Endothelial cell of umbilical vein (primary cell): Measurements from ENCODE around the gene IGSF3. TPM values are rescaled to one million over a fixed set of nuclear protein-coding genes. Genes with fewer than 3 reads are reported as not detected.
"Not testable (repeated sequence)": the region's sequence is repeated elsewhere in the genome, so short reads cannot be mapped to it uniquely, and the experiment has no call there.

Experiments used
- BruUV-seq: library from RNA; stranded (reverse); fragments of 400-500 nt; replicated peaks from 2 replicates; lab custom pipeline; 2021; lab: Mats Ljungman, UMichigan
- CTCF ChIA-PET: fragments of 300-600, 350-600 bp; sonication (Branson Sonifier 250); formaldehyde crosslinking; loops from one replicate; lab custom pipeline; 2021; ENCODE audit warnings: antibody characterized with exemption, inconsistent platforms; lab: Charles Lee
- POLR2A ChIA-PET: fragments of 300-600, 350-600 bp; sonication (Branson Sonifier 250); formaldehyde crosslinking; loops from one replicate; lab custom pipeline; 2021; ENCODE audit warnings: antibody characterized with exemption, inconsistent platforms; lab: Charles Lee
- DNase-seq: peaks from one replicate; pipeline ENCODE4 v3.0.0-alpha.2; 2011; ENCODE audit warnings: low read depth, low spot score
- FAIRE-seq: peaks from 2 replicates; lab custom pipeline; 2011; peaks lifted over from hg19 to GRCh38; lab: Jason Lieb, UNC
- H2AFZ ChIP-seq: 2 replicates; pipeline ENCODE4 v1.6.0; 2012; ENCODE audit warnings: low read depth, low read length, control low read depth, inconsistent platforms
- H3K27ac ChIP-seq: 2 replicates; pipeline ENCODE4 v1.5.1; 2011; ENCODE audit warnings: low read depth, mild to moderate bottlenecking, control low read depth, low read length, moderate library complexity; ENCODE audit not compliant: insufficient read depth
- H3K27me3 ChIP-seq, 2 experiments: 2 replicates each; pipeline versions ENCODE4 v1.6.0 to v1.6.1; 2011; ENCODE audit warnings: low read length in 2 of 2, mixed read lengths in 1 of 2; ENCODE audit not compliant: control insufficient read depth in 2 of 2, insufficient read depth in 2 of 2
- H3K36me3 ChIP-seq, 2 experiments: 2 replicates in 1 of 2; 3 replicates in 1 of 2; pipeline ENCODE4 v1.5.1; 2011; ENCODE audit warnings: low read length in 2 of 2, mild to moderate bottlenecking in 1 of 2, moderate library complexity in 1 of 2; ENCODE audit not compliant: control insufficient read depth in 2 of 2, insufficient read depth in 2 of 2; ENCODE audit errors: extremely low read depth in 1 of 2
- H3K4me1 ChIP-seq: 3 replicates; pipeline ENCODE4 v1.5.1; 2011; ENCODE audit warnings: mild to moderate bottlenecking, low read length; ENCODE audit not compliant: control insufficient read depth, insufficient read depth; ENCODE audit errors: extremely low read depth
- H3K4me2 ChIP-seq: 2 replicates; pipeline ENCODE4 v1.6.1; 2011; ENCODE audit warnings: low read length, control low read depth, mixed read lengths; ENCODE audit not compliant: insufficient read depth
- H3K4me3 ChIP-seq, 3 experiments: fragments of 200-600 bp in 1 of 3; sonication (generic), shearing (Covaris generic) in 1 of 3; replicated peaks in 1 of 3; 2 replicates each; pipeline ENCODE4 v1.5.1; 2011 to 2016; ENCODE audit warnings: control low read depth in 3 of 3, low read length in 3 of 3, mild to moderate bottlenecking in 2 of 3, inconsistent platforms in 1 of 3, low read depth in 1 of 3, moderate library complexity in 1 of 3; ENCODE audit not compliant: insufficient read depth in 1 of 3
- H3K79me2 ChIP-seq: 2 replicates; pipeline ENCODE4 v1.6.0; 2012; ENCODE audit warnings: low read length, inconsistent platforms; ENCODE audit not compliant: control insufficient read depth, insufficient read depth
- H3K9ac ChIP-seq: replicated peaks from 2 replicates; pipeline ENCODE3; 2011; ENCODE audit warnings: low read length, control low read depth; ENCODE audit not compliant: insufficient read depth; ENCODE audit errors: extremely low read depth
- H3K9me1 ChIP-seq: replicated peaks from 3 replicates; pipeline ENCODE4 v1.6.0; 2011; ENCODE audit warnings: mild to moderate bottlenecking, low read length; ENCODE audit not compliant: control insufficient read depth, insufficient read depth; ENCODE audit errors: extremely low read depth
- H3K9me3 ChIP-seq: replicated peaks from 2 replicates; pipeline ENCODE4 v1.5.1; 2012; ENCODE audit warnings: low read length, inconsistent platforms; ENCODE audit not compliant: control insufficient read depth, insufficient read depth
- H4K20me1 ChIP-seq: replicated peaks from 2 replicates; pipeline ENCODE3; 2011; ENCODE audit warnings: mild to moderate bottlenecking, low read length; ENCODE audit not compliant: control insufficient read depth, insufficient read depth; ENCODE audit errors: extremely low read depth
- dilution Hi-C: fragments of 300-500 bp; cut with MboI; formaldehyde crosslinking; loops from one replicate; pipeline ENCODE4 v1.15.0; 2019; ENCODE audit warnings: low sequenced_read_pairs; ENCODE audit not compliant: extremely low pct_ligation_motif_present
- intact Hi-C: fragments of 100-400 bp; cut with micrococcal nuclease; formaldehyde crosslinking; loops from one replicate; pipeline ENCODE4 v1.10.0; 2022
- polyA plus RNA-seq, 4 experiments: library from polyadenylated mRNA; depleted of rRNA in 3 of 4; stranded (reverse) in 3 of 4; unstranded in 1 of 4; fragments of >200 nt; gene quantifications; 2 replicates each; pipeline versions ENCODE4 v1.2.1 to v1.2.3, GENCODE V29; 2011 to 2012; ENCODE audit warnings: missing spikeins in 1 of 4
- total RNA-seq: library from RNA; stranded (reverse); gene quantifications from 2 replicates; pipeline ENCODE4 v1.2.3, GENCODE V29; 2021

The IGSF3 gene
- total and polyA plus RNA-seq, 2 donors (not counting 3 experiments of a cell fraction or from before 2014, with no cell fraction given) = 0.63 to 2.2 TPM

DNA sequence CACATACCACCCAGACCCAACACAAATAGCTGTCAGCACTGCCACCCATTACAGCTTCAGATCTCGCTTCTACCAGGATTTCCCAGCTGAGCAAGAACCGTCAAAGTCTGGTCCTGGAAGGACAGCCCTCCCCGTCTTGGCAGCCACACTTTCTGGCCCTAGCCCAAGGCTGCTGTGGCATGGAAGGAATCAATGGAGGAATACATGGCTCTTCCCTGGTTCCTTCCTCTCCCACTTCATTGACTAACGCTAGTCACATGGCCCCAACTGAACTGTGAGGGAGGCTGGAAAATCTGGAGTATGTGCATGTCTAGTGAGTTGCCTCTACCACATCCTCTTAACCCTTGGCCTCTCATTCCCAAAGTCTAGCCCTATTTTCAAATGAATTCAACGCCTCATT is 18.5 kb downstream of the IGSF3 start:
- H3K27ac ChIP-seq, POLR2A ChIA-PET, dilution Hi-C loops, H3K9me3 ChIP-seq, H3K4me3 ChIP-seq, BruUV-seq, H4K20me1 ChIP-seq, H3K9ac ChIP-seq, FAIRE-seq, intact Hi-C loops, H3K79me2 ChIP-seq, H3K27me3 ChIP-seq, H2AFZ ChIP-seq, H3K36me3 ChIP-seq, H3K4me1 ChIP-seq, H3K4me2 ChIP-seq, DNase-seq, H3K9me1 ChIP-seq: not testable (repeated sequence)
- CTCF ChIA-PET = interaction anchor here (0.6 kb wide), 1 partner anchor 489 kb away, joined by 3 read pairs; no protein-coding TSS in a partner anchor

DNA sequence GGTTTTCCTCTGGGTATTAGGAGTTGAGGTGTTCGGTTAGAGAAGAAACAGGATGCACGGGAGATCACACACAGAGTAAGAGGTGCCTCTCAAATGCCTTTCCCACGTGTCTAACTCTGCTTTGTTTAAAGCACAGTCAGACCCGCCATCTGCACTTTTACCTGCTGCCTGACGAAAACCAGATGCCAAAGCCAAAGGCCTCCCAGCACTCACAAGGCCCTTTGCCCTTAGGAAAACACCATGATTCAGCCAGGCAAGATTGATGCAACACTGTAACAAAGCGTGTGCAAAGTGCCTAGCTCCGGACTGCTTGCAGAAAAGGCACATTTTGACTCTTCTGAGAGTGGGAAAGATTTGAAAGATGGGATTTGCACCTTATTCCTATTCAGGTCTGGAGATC is 19.2 kb downstream of the IGSF3 start:
- H4K20me1 ChIP-seq, DNase-seq, H3K4me1 ChIP-seq, H3K4me3 ChIP-seq, H3K4me2 ChIP-seq, H3K27me3 ChIP-seq, H3K9me1 ChIP-seq, H3K9me3 ChIP-seq, dilution Hi-C loops, BruUV-seq, H3K9ac ChIP-seq, H3K27ac ChIP-seq, POLR2A ChIA-PET, H2AFZ ChIP-seq, H3K79me2 ChIP-seq, CTCF ChIA-PET, intact Hi-C loops, H3K36me3 ChIP-seq, FAIRE-seq: not testable (repeated sequence)

DNA sequence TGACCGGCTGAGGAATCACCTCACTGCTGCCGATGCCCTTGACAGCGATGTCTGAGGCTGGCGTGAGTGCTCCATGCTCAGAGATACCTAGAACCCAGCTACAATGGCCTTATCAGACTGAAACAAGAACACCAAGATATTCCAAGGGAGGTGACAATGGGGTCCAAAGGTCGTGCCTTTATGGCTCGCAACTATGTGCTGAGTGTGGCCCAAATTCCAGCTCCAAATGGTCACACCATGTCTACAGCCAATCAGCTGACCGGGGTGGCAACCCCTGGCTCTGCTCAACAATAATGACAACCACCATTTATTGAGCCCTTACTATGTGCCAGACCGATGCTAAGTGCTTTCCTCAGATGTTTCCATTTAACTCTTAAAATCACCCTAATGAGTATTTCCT is 20.3 kb downstream of the IGSF3 start:
- H3K9ac ChIP-seq, dilution Hi-C loops, CTCF ChIA-PET, H3K36me3 ChIP-seq, H3K9me1 ChIP-seq, H3K4me2 ChIP-seq, BruUV-seq, H3K27ac ChIP-seq, POLR2A ChIA-PET, H3K27me3 ChIP-seq, H3K4me3 ChIP-seq, H3K79me2 ChIP-seq, H3K9me3 ChIP-seq, H4K20me1 ChIP-seq, FAIRE-seq, H2AFZ ChIP-seq, H3K4me1 ChIP-seq, DNase-seq, intact Hi-C loops: not testable (repeated sequence)
